HG03520 (cell line): Measurements from ENCODE around the gene FGGY.
"Not testable (repeated sequence)": the region's sequence is repeated elsewhere in the genome, so short reads cannot be mapped to it uniquely, and the experiment has no call there.

Source experiments
- ATAC-seq: cut with Tn5 transposase; IDR thresholded peaks from one replicate; pipeline ENCODE4 v1.9.1; 2021; ENCODE audit warnings: mild to moderate bottlenecking, moderate library complexity; ENCODE audit not compliant: unreplicated experiment

FGGY gene

DNA sequence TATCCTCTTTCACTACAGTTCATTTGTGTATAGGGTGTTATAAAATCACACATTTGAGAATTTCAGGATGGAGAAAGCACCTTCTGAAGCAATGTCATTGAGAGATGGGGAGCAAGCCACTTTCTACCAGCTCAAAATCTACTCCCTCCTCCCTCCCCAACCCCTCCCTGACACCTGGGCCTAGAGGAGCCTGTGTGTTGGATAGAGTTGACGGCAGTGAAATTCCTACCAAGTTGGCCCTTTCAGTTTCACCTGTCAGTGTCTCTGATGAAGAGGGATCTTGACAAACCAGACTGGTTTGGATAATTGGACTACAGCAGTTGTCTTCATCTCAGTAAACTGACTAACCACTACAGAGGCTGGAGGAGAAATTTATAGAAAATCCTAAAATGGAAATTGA lies 392.8 kb downstream of the FGGY start:
- no peak for ATAC-seq

DNA sequence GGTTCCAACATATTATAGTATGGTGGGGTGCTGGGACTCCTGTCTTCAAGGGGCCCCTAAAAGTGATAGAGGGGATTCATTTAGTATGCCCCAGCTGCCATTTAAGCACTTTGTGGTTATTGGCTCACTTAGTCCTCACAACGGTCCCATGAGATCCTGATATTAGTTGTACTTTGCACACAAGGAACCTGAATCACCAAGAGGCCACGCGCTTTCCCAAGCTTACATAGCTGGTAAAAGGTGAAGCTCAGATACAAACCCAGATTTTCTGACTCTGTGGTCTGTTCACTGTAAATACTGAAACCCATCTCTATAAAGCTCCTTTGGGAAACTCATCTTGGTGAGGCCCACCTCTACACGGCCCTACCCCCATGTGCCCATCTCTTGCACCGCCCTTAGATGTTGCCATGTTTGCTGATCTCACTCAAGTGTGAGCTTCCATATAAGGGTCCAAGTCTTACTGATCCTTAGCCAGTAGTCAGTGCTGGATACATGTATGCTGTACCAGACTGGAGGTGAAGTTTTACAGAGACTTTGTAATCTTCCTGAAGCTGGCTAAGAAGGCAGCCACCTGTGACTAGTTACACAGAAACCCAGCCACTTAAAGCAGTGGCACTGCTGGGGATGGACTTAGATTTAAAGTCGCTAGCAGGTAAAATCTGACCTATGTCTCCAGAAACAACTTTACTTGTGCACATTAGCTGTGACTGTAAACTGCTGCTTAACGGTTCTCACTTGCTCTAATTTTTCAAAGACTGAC lies 393.5 kb downstream of the FGGY start:
- ATAC-seq: no peak

DNA sequence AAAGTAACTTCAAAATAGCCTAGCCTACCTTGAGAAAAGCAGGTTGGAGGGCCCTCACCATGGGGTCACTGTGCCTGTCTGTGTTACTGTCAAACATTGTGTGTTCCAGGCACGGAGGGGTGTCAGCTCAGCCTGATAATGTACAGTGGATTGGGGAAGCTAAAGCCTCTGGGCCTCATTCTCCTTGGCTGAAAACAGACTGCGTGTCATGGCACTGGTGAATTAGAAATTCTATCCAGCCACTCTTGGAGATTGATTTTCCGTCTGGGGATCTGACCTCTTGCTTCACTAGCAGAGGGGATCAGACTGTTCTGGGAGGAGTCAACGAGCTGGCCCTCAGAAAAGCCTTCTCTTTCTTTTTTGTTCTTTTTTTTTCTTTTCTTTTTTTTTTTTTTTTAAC lies 394.4 kb downstream of the FGGY start:
- ATAC-seq: no peak

DNA sequence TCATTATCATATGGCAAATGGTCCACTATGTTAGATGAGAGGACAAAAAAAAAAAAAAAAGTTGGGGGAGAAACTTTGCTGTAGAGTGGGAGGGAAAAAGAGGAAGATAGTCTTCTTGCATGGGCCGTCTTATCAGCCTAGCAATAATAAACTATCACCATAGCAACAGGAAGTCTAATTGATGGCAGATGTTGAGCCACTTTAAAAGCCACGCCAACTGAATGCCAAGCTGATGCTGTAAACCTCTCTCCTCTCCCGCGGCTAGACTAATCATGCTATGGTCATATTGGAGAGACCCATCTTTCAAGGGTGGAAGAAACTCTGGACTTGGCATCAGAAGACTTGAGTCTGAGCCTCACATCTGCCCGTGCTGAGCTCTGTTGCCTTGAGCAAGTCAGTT lies 395.7 kb downstream of the FGGY start:
- no peak for ATAC-seq

DNA sequence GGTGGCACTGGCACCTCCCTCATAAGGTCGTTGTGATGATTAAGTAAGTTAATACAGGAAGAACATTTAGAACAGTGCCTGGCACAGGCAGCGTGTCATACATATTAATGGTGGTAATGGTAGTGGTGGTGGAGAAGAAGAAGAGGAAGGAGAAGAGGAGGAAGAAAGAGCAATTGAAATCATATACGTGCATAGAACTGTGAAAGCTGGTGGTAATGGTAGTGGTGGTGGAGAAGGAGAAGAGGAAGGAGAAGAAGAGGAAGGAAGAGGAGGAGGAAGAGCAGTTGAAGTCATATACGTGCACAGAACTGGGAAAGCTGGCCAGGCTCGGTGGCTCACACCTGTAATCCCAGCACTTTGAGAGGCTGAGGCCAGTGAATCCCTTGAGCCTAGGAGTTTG lies 396.5 kb downstream of the FGGY start:
- no peak for ATAC-seq

DNA sequence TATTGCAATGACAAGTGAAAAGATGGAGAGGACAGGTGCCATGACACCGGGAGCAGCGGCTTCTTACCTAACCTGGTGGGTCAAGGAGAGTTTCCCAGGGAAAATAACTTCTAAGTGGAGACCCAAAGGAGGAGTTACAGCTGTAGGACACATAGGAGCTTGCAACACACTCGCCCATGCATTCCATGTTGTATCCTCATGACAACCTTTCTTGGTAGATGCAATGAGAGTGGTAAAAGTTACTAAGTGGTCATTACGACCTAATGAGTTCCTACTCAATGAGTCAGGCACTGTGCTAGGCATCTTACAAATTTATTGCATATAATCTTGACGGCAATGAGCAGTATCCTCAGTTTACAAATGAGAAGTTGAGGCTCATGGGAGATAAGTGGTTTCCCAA lies 398.4 kb downstream of the FGGY start:
- no peak for ATAC-seq

DNA sequence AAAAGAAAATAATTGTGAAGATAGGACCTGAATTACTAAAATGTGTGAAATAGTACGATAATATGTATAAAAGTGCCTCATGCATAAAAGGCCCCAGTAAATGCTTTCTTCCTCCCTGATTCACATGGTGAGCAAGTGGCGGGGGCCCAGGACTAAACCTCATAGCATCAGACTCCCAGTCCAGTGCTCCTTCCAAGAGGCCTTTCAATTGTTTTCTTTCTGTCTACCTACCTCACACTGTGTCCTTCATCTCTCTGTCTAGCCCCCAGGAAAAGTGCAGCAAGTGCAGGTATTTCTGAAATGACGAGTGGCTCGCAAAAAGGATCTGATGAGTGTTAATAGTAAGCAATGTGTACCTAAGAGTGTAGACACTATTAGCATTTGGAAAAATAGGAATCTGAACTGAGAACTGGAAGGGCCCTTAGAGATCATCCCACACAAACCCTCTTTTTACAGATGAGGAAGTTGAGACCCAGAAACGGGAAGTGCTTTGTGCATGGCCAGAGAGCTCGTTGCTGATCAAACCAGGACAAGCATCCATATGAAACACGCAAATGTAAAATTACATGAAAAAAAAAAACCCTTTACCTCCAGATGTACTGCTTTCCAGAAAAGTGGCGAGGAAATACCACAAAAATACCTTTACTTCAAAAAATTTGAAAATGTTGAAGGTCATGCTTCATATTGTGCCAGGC lies 399.7 kb downstream of the FGGY start:
- ATAC-seq: no peak

DNA sequence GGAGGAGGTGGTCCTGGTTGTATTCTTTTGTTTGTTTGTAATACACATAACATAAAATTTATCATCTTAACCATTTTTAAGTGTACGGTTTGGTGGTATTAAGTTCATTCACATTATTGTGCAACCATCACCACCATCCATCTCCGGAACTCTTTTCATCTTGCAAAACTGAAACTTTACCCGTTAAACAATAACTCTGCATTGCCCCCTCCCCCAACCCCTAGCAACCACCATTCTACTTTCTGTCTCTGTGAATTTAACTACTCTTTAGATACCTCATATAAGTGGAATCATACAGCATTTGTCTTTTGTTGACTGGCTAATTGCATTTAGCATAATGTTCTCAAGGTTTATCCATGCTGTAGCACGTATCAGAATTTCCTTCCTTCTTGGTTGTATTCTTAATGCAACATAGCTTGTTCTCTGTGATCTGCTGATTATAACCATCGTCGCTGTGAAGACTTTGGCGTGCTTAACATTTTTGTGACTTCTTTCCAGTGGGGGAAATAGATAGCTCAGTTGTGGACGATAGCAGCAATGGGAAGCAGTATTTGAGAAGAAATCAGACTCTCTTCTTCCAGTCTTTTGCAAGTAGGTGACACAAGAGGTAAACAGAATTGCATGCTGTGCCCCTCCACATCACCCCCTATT lies 400.4 kb downstream of the FGGY start:
- no peak for ATAC-seq

DNA sequence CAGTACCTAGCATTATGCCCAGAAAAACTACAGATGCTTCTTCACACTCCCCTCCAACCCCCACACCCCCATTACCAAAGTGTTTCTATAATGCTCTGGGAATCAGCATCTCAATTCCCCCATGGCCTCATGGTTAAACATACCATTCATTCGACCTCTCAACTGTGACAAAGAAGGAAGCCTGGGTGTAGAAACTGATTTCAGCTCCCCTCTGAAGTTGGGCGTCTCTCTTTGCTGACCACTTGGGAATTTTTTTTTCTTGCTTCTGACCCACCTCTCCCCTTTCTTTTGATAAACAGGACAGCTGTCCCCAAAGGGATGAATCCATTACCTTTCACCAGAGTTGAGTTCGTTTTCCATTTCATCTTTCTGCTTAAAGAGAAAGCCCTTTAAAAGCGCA lies 401.5 kb downstream of the FGGY start:
- no peak for ATAC-seq

DNA sequence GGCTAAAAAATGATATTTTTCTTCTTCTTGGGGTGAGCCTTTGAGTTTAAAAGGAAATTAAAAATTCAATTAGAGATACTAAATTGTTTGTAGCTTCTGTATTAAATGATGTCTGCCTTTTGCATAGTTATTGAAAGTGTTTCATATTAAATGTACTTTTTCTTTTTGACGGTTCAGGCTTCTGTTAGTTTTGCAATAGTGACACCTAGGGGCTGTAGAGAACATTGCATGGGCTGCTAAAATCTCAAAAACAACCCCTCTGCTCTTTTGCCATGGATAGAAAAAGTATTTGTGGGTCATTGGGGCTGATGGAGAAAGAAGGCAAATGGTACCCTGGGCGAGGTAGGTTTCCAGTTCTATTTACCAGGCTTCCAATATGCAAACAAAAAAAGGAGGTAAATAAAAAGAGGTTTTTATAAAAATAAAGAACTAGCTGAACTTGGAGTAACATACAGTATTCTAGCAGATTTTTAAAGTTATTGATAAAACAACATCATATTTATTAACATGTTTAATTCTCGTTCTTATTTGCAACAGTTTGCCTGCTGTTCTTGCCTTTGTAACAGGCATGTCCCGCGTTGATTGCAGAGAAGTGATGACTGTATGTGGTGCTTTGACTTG lies 402.4 kb downstream of the FGGY start:
- ATAC-seq: no peak

DNA sequence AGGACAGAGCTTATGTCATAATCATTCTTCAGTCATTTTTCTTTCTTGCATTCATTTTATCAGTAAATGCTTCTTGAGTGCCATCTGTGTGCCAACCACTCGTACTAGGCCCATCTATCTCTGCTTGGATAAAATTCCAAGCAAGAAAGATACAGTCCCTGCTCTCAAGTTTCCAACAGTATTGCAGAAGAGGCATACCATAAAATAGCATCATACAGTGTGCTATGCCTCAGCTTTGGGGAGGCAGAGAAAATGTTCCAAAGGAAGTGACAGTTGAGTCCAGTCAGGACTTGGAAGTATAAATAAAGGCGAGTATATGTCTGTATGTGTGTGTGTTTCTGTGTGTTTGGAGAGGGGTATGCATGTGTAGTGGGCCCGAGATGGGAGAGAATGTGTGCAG lies 404.5 kb downstream of the FGGY start:
- no peak for ATAC-seq

DNA sequence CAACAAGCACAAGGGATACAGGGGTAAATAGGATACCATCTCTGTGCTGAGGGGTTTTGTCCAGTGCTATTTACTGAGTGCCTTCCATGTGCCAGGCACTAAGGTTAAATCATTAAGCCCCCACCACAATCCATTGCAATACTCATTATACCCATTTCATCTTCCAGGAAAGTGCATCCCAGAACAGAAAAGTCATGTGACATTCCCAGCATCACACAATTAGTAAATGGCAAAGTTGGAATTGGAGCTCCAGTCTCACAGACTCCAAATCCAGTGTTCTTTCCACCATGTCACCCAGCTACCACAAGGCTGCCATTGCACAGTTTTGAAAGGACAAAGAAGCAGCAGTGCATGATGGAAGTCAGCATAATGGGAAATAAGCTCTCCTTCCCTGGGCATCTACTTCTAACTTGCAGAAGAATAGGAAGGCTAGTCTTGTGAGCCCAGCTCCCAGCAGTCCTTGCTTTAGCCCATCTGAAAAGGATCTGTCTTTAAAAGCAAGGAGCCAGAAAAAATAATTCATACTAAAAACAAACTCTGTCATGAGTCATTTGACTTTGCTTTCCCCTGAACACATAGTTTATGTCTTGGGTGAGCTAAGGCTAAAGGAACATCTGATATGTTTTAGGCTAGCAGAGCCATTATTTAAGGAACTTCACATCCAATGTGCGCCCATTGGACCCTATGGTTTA lies 406.5 kb downstream of the FGGY start:
- no peak for ATAC-seq

DNA sequence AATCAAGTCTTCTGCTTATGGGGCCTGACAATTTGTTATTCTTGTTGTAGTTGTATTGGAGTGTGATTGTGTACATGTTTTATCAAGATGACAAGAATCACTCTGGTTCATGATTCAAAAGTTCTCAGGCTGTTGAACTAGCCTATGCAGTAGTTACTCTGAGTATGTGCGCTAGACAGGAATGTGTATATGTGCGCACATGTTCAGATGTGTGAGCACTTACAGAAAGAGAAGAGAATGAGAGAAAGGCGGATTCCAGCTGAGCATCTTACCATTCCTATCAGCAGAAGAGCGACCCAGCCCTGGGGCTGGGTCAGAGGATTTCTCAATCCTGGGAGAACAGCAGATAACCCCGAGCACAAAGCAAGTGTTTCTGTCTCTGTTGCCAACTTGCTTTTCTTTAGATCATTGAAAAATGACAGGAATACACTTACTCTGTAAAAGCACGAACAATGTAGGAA lies 407.1 kb downstream of the FGGY start:
- no peak for ATAC-seq

DNA sequence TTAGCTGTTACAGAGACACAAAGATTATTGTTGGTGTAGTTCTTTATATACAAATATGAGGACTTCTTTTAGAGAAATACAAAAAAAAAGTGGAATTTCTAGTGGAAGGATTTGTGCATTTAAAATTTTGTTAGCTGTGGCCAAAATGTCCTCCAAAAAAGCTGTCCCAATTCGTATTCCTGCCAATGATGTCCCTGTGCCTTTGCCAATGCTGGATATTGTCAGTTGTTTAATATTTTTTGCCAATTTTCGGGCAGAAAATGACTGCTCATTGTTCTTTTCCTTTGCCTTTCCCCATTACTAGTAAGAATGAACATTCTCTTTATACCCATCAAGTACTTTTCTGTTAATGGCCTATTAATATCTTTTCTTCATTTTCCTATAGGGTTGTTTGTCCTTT lies 407.8 kb downstream of the FGGY start:
- ATAC-seq: no peak

DNA sequence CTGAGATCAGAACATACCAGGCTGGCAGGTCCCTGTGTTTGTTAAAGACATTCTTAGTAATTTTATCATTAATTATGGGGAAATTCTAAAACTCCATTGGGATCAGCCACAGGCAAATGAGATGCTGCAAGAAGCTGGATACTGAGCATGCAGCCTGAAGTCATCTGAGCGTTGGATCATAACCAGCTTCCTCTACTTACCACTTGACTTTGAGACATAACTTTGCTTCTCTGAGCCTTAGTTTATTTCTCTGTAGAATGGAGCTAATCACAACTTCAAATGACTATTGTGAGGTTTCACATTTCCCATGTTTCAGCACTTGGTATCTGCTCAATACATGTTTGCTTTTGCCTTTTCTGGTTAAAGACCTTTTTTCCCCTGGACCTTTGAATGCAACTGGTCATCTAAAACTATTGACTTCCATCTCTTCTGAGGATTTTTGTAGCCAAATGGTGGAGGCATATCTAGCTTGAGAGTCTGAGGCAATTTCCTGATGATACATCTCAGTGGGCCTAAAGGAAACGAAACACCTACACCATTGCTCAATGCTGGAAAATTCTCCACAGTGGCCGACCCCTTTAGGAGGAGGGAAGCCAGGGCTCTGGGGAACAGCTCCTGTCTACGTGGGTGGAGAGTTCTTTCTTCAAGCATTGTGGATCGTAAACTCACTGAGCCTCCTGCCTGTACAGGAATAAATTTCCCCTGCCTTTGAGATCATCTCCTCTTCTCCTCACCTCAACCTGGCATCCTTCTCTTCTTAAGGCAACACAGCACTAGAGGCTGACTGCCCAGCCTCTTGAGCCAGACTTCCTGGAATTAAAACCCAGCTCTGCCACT lies 408.8 kb downstream of the FGGY start:
- ATAC-seq: no peak

DNA sequence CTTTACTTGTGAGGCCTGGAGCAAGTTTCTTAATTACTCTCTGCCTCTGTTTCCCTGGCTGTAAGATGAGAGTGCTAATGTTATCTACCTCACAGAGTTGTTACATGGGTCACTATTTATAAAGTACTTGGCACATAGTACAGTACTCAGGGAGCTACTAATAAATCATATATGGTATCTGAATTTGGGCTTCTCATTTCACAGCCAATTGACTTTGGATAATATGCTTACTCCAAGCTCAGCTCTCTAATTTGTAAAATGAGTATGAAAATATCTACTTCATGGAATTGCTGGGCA lies 409.4 kb downstream of the FGGY start:
- no peak for ATAC-seq

DNA sequence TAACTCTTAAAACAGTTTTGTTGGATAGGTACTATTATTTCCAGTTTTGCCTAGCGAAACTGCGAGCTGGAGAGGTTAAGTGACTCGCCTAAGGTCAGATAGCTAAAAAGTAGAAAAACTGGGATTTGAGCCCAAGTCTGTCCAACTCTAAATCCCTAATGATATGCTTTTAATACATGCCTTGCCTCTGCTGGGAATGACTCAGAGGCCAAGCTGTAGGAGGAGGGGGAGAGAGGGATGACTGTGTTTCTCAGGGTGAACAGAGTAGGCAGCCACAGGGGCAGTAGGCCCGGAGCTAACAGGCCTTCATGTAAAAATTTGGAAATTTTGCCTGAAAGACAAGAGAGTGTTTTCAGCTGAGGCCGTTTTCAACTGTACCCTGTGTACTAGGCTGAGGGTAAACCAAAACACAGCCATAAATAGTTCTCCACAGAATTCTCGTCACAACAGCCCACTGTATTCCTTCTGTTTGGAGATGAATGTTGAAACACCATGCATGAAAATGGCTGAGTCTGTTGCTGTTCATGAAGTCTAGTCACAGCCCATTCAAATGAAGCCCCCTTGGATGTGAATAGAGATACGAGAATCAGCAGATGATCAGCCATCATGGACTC lies 410.4 kb downstream of the FGGY start:
- ATAC-seq: no peak

DNA sequence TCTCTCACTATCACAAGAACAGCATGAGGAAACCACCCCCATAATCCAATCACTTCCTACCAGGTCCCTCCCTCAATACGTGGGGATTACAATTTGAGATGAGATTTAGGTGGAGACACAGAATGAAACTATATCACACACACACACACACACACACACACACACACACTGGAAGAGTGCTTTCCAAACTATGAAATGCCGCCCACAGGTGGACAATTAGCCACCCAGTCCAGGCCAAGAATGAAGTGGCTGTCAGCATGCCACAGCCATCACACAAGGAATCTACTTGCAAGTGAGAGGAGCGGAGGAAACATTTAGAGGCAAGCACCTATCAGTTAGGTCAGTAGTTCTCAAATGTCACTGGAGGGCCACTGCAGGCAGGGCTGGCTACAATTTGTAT lies 412.4 kb downstream of the FGGY start:
- no peak for ATAC-seq

DNA sequence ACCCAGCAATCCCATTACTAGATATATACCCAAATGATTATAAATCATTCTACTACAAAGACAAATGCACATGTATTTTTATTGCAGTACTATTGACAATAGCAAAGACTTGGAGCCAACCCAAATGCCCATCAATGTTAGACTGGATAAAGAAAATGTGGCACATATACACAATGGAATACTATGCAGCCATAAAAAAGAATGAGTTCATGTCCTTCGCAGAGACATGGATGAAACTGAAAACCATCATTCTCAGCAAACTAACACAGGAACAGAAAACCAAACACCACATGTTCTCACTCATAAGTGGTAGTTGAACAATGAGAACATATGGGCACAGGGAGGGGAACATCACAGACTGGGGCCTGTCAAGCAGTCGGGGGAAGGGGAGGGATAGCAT lies 414.0 kb downstream of the FGGY start:
- ATAC-seq: not testable (repeated sequence)

DNA sequence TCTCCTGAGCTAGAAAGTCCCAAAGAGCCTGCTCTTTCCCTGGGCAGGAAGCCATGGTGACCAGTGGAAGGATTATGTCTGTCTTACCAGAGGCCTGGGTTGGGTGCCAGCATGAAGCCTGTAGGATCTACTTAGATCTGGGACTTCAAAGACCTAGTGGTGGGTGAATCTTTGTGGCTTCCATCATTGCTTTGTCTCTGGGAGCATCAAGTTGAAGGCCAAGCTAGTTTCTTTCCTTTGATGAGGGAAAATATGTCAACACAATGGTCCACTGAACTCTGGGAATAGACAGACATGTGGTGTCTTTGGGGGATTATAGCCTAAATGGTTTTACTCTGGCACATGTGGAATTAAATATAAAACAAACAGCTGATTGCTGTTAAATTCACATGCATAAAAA lies 417.3 kb downstream of the FGGY start:
- no peak for ATAC-seq
